Myocyte (in vitro differentiated cells): Measurements from ENCODE around the gene SAMD4A. TPM values are rescaled to one million over a fixed set of nuclear protein-coding genes. Genes with fewer than 3 reads are reported as not detected.
A peak's percentile ranks its signal among the peaks of the same experiment; 100 is the strongest.

ENCODE experiments used
- DNase-seq: peaks from one replicate; pipeline ENCODE4 v3.0.0-alpha.2; 2012; ENCODE audit warnings: low read depth
- total RNA-seq: library from RNA; depleted of rRNA; stranded (reverse); fragments of >200 nt; gene quantifications from 2 replicates; pipeline ENCODE4 v1.2.3, GENCODE V29; 2014

SAMD4A gene
- total RNA-seq, 1 donor from 2014 or later = 83.2 TPM

- DNase-seq = no peak
Measured at GRCh38 chr14:54629183-54629582, 62.3 kb downstream of the SAMD4A start.

GRCh38 chr14:54629635-54630360 is 62.9 kb downstream of the SAMD4A start:
- no peak for DNase-seq

- no peak for DNase-seq
Measured at GRCh38 chr14:54631016-54631415, 64.1 kb downstream of the SAMD4A start.

- DNase-seq = no peak
Measured at GRCh38 chr14:54632452-54632851, 65.5 kb downstream of the SAMD4A start.

GRCh38 chr14:54633076-54633475 is 66.1 kb downstream of the SAMD4A start:
- peak; percentile 57 for DNase-seq

GRCh38 chr14:54637270-54638134 is 70.6 kb downstream of the SAMD4A start:
- no peak for DNase-seq

GRCh38 chr14:54638135-54638446 is 71.2 kb downstream of the SAMD4A start:
- peak; percentile 81 for DNase-seq

- DNase-seq = no peak
Measured at GRCh38 chr14:54639611-54640010, 72.7 kb downstream of the SAMD4A start.

GRCh38 chr14:54640506-54640905 is 73.6 kb downstream of the SAMD4A start:
- no peak for DNase-seq

GRCh38 chr14:54642121-54642520 is 75.2 kb downstream of the SAMD4A start:
- no peak for DNase-seq

- DNase-seq = no peak
Measured at GRCh38 chr14:54642801-54643695, 76.1 kb downstream of the SAMD4A start.

- no peak for DNase-seq
Measured at GRCh38 chr14:54643696-54644176, 76.8 kb downstream of the SAMD4A start.

GRCh38 chr14:54645639-54646038 is 78.7 kb downstream of the SAMD4A start:
- DNase-seq = no peak

GRCh38 chr14:54646626-54647025 is 79.7 kb downstream of the SAMD4A start:
- DNase-seq = no peak

GRCh38 chr14:54647378-54647777 is 80.5 kb downstream of the SAMD4A start:
- DNase-seq = no peak

- DNase-seq = no peak
Measured at GRCh38 chr14:54649056-54649455, 82.1 kb downstream of the SAMD4A start.

GRCh38 chr14:54650331-54650958 is 83.5 kb downstream of the SAMD4A start:
- DNase-seq = peak; percentile 96

GRCh38 chr14:54650959-54651351 is 84.0 kb downstream of the SAMD4A start:
- DNase-seq = peak; percentile 45

GRCh38 chr14:54651649-54652048 is 84.7 kb downstream of the SAMD4A start:
- DNase-seq = peak; percentile 35

- DNase-seq = peak; percentile 95
Measured at GRCh38 chr14:54652188-54652587, 85.3 kb downstream of the SAMD4A start.

- DNase-seq = peak; percentile 64
Measured at GRCh38 chr14:54652605-54653052, 85.7 kb downstream of the SAMD4A start.
